Choroid plexus epithelial cell (primary cell): ENCODE data around the gene CIAO2A.
"Not testable (repeated sequence)": the region's sequence is repeated elsewhere in the genome, so short reads cannot be mapped to it uniquely, and the experiment has no call there.

Experiments
- DNase-seq: peaks from one replicate; pipeline ENCODE4 v3.0.0-alpha.2; 2010; ENCODE audit warnings: low read depth
- H3K4me3 ChIP-seq: 2 replicates; pipeline ENCODE4 v1.5.1; 2011; ENCODE audit warnings: low read depth, mild to moderate bottlenecking, control low read depth, low read length, moderate library complexity
- CTCF ChIP-seq: conservative IDR thresholded peaks from 2 replicates; pipeline ENCODE4 v1.5.1; 2011; ENCODE audit warnings: low read depth, mild to moderate bottlenecking, control low read depth, inconsistent platforms, low read length, moderate library complexity

The CIAO2A gene

GRCh38 chr15:64092075-64092820, 1.4 kb downstream of the CIAO2A start:
- no peak for DNase-seq
- no peak for TF ChIP-seq CTCF
- H3K4me3 ChIP-seq = peak overlapping the region; percentile 87

GRCh38 chr15:64090527-64090926, 3.1 kb downstream of the CIAO2A start:
- no peak for DNase-seq
- TF ChIP-seq CTCF = no peak
- H3K4me3 ChIP-seq = no peak overlapping the region

- TF ChIP-seq CTCF = no peak
- no peak overlapping the region for H3K4me3 ChIP-seq
- DNase-seq = no peak
Measured at GRCh38 chr15:64089543-64090280, 3.9 kb downstream of the CIAO2A start.

GRCh38 chr15:64082757-64083156, 10.9 kb downstream of the CIAO2A start:
- H3K4me3 ChIP-seq = no peak overlapping the region
- DNase-seq = no peak
- TF ChIP-seq CTCF = no peak

- not testable (repeated sequence) for H3K4me3 ChIP-seq, DNase-seq
Measured at GRCh38 chr15:64073496-64073895, 20.1 kb downstream of the CIAO2A start.

GRCh38 chr15:64072812-64073211, 20.8 kb downstream of the CIAO2A start:
- no peak for TF ChIP-seq CTCF
- no peak overlapping the region for H3K4me3 ChIP-seq
- peak; percentile 30 for DNase-seq

- no peak for TF ChIP-seq CTCF
- peak; percentile 70 for DNase-seq
- no peak overlapping the region for H3K4me3 ChIP-seq
Measured at GRCh38 chr15:64071931-64072765, 21.5 kb downstream of the CIAO2A start.
